Natural killer cell treated with Interleukin-12 subunit alpha and Interleukin-12 subunit beta and Interleukin-15 and Interleukin-18, amount 100 ng/mL, for 72 hours (primary cell): ENCODE measurements around the gene TMEM208. TPM values are rescaled to one million over a fixed set of nuclear protein-coding genes. Genes with fewer than 3 reads are reported as not detected.

Source experiments
- ATAC-seq, 2 donors: fragments of 150-1000 bp; cut with Tn5 transposase in 1 of 2; sonication (Bioruptor Pico), chemical (Tn5 transposase) in 1 of 2; 2 replicates each; pipeline ENCODE4 v1.10.0; 2021
- DNase-seq: peaks from one replicate; pipeline ENCODE4 v3.0.0; 2022; ENCODE audit warnings: low spot score
- H3K27ac Mint-ChIP-seq, 2 donors: 1 replicate in 1 of 2; 2 replicates in 1 of 2; pipeline ENCODE4 v1.8.0; 2022; ENCODE audit warnings: mixed read lengths in 2 of 2, mild to moderate bottlenecking in 1 of 2, moderate library complexity in 1 of 2
- H3K27me3 Mint-ChIP-seq, 2 donors: 1 replicate in 1 of 2; 2 replicates in 1 of 2; pipeline ENCODE4 v1.8.0; 2022; ENCODE audit warnings: mixed read lengths in 2 of 2
- H3K36me3 Mint-ChIP-seq: one replicate; pipeline ENCODE4 v1.8.0; 2022; ENCODE audit warnings: mixed read lengths
- H3K4me1 Mint-ChIP-seq, 2 donors: 1 replicate in 1 of 2; 2 replicates in 1 of 2; pipeline ENCODE4 v1.8.0; 2022; ENCODE audit warnings: low read depth in 2 of 2, mixed read lengths in 2 of 2, mild to moderate bottlenecking in 1 of 2
- H3K4me3 Mint-ChIP-seq: one replicate; pipeline ENCODE4 v1.8.0; 2022; ENCODE audit warnings: mixed read lengths
- H3K9me3 Mint-ChIP-seq: 2 replicates; pipeline ENCODE4 v1.8.0; 2022; ENCODE audit warnings: mixed read lengths
- total RNA-seq, 2 donors: library from RNA; stranded (reverse); gene quantifications; one replicate each; pipeline ENCODE4 v1.2.3, GENCODE V29; 2022

TMEM208 gene
- total RNA-seq, 2 donors from 2014 or later: 55.1 to 56.1 TPM

- DNase-seq (no peak), ATAC-seq (no peak)
- H3K36me3 Mint-ChIP-seq: no peaks in the 10 kb centered on the region
- no peaks in the 10 kb centered on the region for H3K9me3 Mint-ChIP-seq
- peaks cover 29% of the 10 kb centered on the region in 2 donors for H3K4me1 Mint-ChIP-seq
- H3K4me3 Mint-ChIP-seq: peak overlapping the region; percentile 99
- peaks cover 14% of the 10 kb centered on the region in 2 donors for H3K27me3 Mint-ChIP-seq
- peak overlapping the region; percentile 45 to 96 for H3K27ac Mint-ChIP-seq
These were observed 22.5 kb downstream of the TMEM208 start for GRCh38 chr16:67249178-67250044.

GRCh38 chr16:67250045-67250327 is 23.1 kb downstream of the TMEM208 start:
- peaks cover 23 to 25% of the 10 kb centered on the region in 2 donors for H3K4me1 Mint-ChIP-seq
- H3K9me3 Mint-ChIP-seq: no peaks in the 10 kb centered on the region
- DNase-seq: no peak
- no peaks in the 10 kb centered on the region for H3K36me3 Mint-ChIP-seq
- H3K27ac Mint-ChIP-seq: no peak overlapping the region
- H3K4me3 Mint-ChIP-seq: peak overlapping the region; percentile 99
- no peak for ATAC-seq
- peaks cover 14% of the 10 kb centered on the region in 2 donors for H3K27me3 Mint-ChIP-seq

- Mint-ChIP-seq H3K36me3 (no peaks in the 10 kb centered on the region), H3K9me3 (no peaks in the 10 kb centered on the region), H3K27ac (no peak overlapping the region), H3K4me1 (peaks cover 13 to 15% of the 10 kb centered on the region in 2 donors), H3K4me3 (no peak overlapping the region), H3K27me3 (peaks cover 14% of the 10 kb centered on the region in 2 donors)
- ATAC-seq (no peak), DNase-seq (no peak)
These were observed 25.9 kb downstream of the TMEM208 start for GRCh38 chr16:67252609-67253497.

GRCh38 chr16:67254801-67255552 is 28.0 kb downstream of the TMEM208 start:
- no peak for DNase-seq
- Mint-ChIP-seq H3K27ac (no peak overlapping the region), H3K4me1 (peaks cover 0 to under 1% of the 10 kb centered on the region in 2 donors), H3K4me3 (no peak overlapping the region), H3K36me3 (no peaks in the 10 kb centered on the region), H3K9me3 (no peaks in the 10 kb centered on the region), H3K27me3 (peaks cover 6 to 7% of the 10 kb centered on the region in 2 donors)
- ATAC-seq: no peak

GRCh38 chr16:67255553-67256221 is 28.8 kb downstream of the TMEM208 start:
- Mint-ChIP-seq H3K4me1 (no peaks in the 10 kb centered on the region), H3K4me3 (no peak overlapping the region), H3K27me3 (peaks cover 0 to 2% of the 10 kb centered on the region in 2 donors), H3K9me3 (no peaks in the 10 kb centered on the region), H3K36me3 (no peaks in the 10 kb centered on the region), H3K27ac (no peak overlapping the region)
- ATAC-seq (no peak), DNase-seq (no peak)

DNA sequence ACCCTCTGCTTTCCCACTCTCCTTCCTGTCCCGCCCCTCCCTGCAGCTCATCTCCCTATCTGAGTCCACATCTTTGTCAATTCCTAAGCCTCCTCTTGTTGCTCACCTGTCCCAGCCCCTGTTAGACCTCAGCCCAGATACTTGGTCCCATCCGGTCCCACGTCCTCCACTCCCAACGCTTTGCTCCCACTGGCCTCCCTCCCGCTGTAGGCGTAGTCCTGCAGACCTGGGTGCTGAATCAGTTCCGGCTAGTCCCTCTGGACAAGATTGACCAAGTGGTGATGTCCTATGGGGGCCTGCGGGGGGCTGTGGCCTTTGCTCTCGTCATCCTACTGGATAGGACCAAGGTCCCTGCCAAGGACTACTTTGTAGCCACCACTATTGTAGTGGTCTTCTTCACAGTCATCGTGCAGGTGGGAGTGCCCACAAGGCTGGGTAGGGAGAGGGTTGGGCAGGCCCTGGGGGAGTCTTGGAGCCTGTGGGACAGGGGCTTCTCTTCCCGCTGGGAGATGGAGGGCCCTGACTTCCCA is 29.8 kb downstream of the TMEM208 start:
- Mint-ChIP-seq H3K36me3 (no peaks in the 10 kb centered on the region), H3K27me3 (peaks cover 0 to 2% of the 10 kb centered on the region in 2 donors), H3K4me1 (no peaks in the 10 kb centered on the region), H3K27ac (no peak overlapping the region), H3K4me3 (no peak overlapping the region), H3K9me3 (no peaks in the 10 kb centered on the region)
- DNase-seq: no peak
- no peak for ATAC-seq

GRCh38 chr16:67257486-67258160 is 30.7 kb downstream of the TMEM208 start:
- ATAC-seq (no peak), DNase-seq (no peak)
- H3K9me3 Mint-ChIP-seq: no peaks in the 10 kb centered on the region
- H3K4me1 Mint-ChIP-seq: no peaks in the 10 kb centered on the region
- peaks cover 5 to 8% of the 10 kb centered on the region in 2 donors for H3K27me3 Mint-ChIP-seq
- no peaks in the 10 kb centered on the region for H3K36me3 Mint-ChIP-seq
- no peak overlapping the region for H3K4me3 Mint-ChIP-seq
- no peak overlapping the region for H3K27ac Mint-ChIP-seq

GRCh38 chr16:67258161-67258835 is 31.4 kb downstream of the TMEM208 start:
- H3K27ac Mint-ChIP-seq: no peak overlapping the region
- H3K27me3 Mint-ChIP-seq: peaks cover 9 to 15% of the 10 kb centered on the region in 2 donors
- ATAC-seq (no peak), DNase-seq (no peak)
- no peak overlapping the region for H3K4me3 Mint-ChIP-seq
- H3K9me3 Mint-ChIP-seq: no peaks in the 10 kb centered on the region
- H3K36me3 Mint-ChIP-seq: no peaks in the 10 kb centered on the region
- H3K4me1 Mint-ChIP-seq: no peaks in the 10 kb centered on the region

GRCh38 chr16:67259705-67260104 is 32.8 kb downstream of the TMEM208 start:
- no peak for ATAC-seq
- DNase-seq: no peak
- Mint-ChIP-seq H3K4me1 (no peaks in the 10 kb centered on the region), H3K27me3 (peaks cover 12 to 18% of the 10 kb centered on the region in 2 donors), H3K4me3 (no peak overlapping the region), H3K36me3 (no peaks in the 10 kb centered on the region), H3K9me3 (no peaks in the 10 kb centered on the region), H3K27ac (no peak overlapping the region)

DNA sequence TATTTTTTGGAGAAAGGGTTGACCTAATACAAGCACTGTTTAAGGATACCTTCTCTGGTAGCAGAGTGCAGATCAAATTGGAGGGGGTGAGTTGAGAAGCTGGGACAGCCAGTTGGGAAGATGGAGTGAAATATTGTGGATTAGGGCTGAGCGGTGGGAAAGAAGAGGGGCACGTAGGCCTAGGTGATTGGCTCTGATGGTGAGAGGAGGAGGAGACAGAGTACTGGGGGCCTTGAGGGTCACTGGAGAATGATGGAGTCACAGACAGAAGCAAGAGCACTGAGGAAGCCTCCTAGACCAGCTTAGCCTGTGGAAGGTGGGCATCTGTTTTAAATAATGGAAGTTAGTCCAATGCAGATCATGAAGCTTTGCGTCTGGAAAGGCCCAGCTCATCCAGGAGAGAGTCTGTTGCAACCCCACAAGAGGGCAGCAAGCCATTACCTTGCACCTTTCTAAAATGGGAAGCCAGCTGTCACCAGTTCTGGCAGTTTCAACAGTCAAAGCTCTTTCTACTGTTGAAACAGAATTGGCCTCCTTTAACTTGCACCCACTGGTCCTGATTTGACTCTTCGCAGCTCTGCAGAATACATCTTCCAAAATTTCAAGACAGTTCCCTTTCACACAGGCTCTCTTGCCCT is 33.6 kb downstream of the TMEM208 start:
- H3K27ac Mint-ChIP-seq: no peak overlapping the region
- H3K4me3 Mint-ChIP-seq: no peak overlapping the region
- peaks cover 12 to 18% of the 10 kb centered on the region in 2 donors for H3K27me3 Mint-ChIP-seq
- no peaks in the 10 kb centered on the region for H3K36me3 Mint-ChIP-seq
- H3K9me3 Mint-ChIP-seq: no peaks in the 10 kb centered on the region
- peak in 1 of 2 donors; percentile 34 for ATAC-seq
- DNase-seq: no peak
- H3K4me1 Mint-ChIP-seq: no peaks in the 10 kb centered on the region

DNA sequence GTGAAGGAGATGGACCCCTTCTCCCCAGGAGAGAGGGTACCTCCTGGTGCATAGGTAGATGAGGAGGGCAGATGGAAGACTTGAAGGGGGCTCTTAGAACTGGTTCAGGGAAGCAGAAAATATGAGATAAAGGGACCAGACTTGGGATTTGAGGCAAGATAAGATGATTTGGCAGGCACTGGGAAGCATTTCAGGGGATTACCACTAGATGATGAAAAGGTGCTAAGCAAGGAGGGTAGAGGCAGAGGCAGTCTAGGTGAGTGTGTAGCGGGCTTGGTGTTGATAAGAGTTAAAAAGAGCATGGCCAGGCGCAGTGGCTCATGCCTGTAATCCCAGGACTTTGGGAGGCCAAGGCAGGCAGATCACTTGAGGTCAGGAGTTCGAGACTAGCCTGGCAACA is 36.3 kb downstream of the TMEM208 start:
- DNase-seq (no peak), ATAC-seq (no peak)
- H3K27ac Mint-ChIP-seq: no peak overlapping the region
- no peaks in the 10 kb centered on the region for H3K36me3 Mint-ChIP-seq
- H3K9me3 Mint-ChIP-seq: no peaks in the 10 kb centered on the region
- no peak overlapping the region for H3K4me3 Mint-ChIP-seq
- H3K4me1 Mint-ChIP-seq: no peaks in the 10 kb centered on the region
- H3K27me3 Mint-ChIP-seq: peaks cover 12 to 18% of the 10 kb centered on the region in 2 donors

- H3K9me3 Mint-ChIP-seq: no peaks in the 10 kb centered on the region
- H3K4me1 Mint-ChIP-seq: no peaks in the 10 kb centered on the region
- DNase-seq: no peak
- ATAC-seq: no peak
- H3K4me3 Mint-ChIP-seq: no peak overlapping the region
- no peak overlapping the region for H3K27ac Mint-ChIP-seq
- no peaks in the 10 kb centered on the region for H3K36me3 Mint-ChIP-seq
- H3K27me3 Mint-ChIP-seq: peaks cover 12 to 18% of the 10 kb centered on the region in 2 donors
These were observed 37.3 kb downstream of the TMEM208 start for GRCh38 chr16:67264277-67264676.
